A549 (cell line): ENCODE measurements around the gene PRMT7. TPM values are rescaled to one million over a fixed set of nuclear protein-coding genes. Genes with fewer than 3 reads are reported as not detected.

ENCODE experiments used
- ATAC-seq, 2 experiments: fragments of 200-7000 bp in 1 of 2; fragments of >200 bp in 1 of 2; cut with Nextera tagmentation in 1 of 2; cut with Tn5 transposase in 1 of 2; 3 replicates each; pipeline versions ENCODE4 v1.8.0 to v1.9.1; 2018 to 2020; ENCODE audit warnings: mild to moderate bottlenecking in 1 of 2, moderate library complexity in 1 of 2
- CTCF ChIA-PET: fragments of 300-600 bp; sonication (Branson Sonifier 250); formaldehyde crosslinking; extraction: SDS; loops from one replicate; lab custom pipeline; 2021; ENCODE audit warnings: antibody characterized with exemption, inconsistent platforms; lab: Yijun Ruan, JAX
- POLR2A ChIA-PET: fragments of 350-600 bp; formaldehyde crosslinking; extraction: SDS; loops from one replicate; lab custom pipeline; 2021; ENCODE audit warnings: antibody characterized with exemption, inconsistent platforms; lab: Yijun Ruan, JAX
- DNase-seq, 2 experiments: peaks; one replicate each; pipeline versions ENCODE4 v3.0.0 to v3.0.0-alpha.2; 2011 to 2016; ENCODE audit warnings: low read depth in 1 of 2, low spot score in 1 of 2
- FAIRE-seq: peaks from 2 replicates; lab custom pipeline; 2011; peaks lifted over from hg19 to GRCh38; lab: Jason Lieb, UNC
- H3K27ac ChIP-seq, 2 experiments: fragments of >200 bp; sonication (Bioruptor Twin); formaldehyde crosslinking; 3 replicates each; pipeline ENCODE4 v1.5.1; 2016 to 2017
- H3K4me1 ChIP-seq: fragments of >200 bp; sonication (Bioruptor Twin); formaldehyde crosslinking; 3 replicates; pipeline ENCODE4 v1.6.1; 2016
- H3K4me2 ChIP-seq: fragments of >200 bp; sonication (Bioruptor Twin); formaldehyde crosslinking; 3 replicates; pipeline ENCODE4 v1.6.1; 2016
- H3K4me3 ChIP-seq: fragments of >200 bp; sonication (Bioruptor Twin); formaldehyde crosslinking; 3 replicates; pipeline ENCODE4 v1.5.1; 2016
- H3K9me3 ChIP-seq: fragments of >200 bp; sonication (Bioruptor Twin); formaldehyde crosslinking; 3 replicates; pipeline ENCODE4 v1.6.1; 2016
- CBX8 ChIP-seq: fragments of 200-600 bp; sonication (generic); IDR thresholded peaks from 2 replicates; pipeline ENCODE4 v1.6.1; 2016
- EP300 ChIP-seq, 2 experiments: fragments of >200 bp; sonication (Bioruptor Twin); formaldehyde crosslinking; IDR thresholded peaks; 2 replicates in 1 of 2; 3 replicates in 1 of 2; pipeline ENCODE4 v1.6.1; 2016 to 2017
- FOSL2 ChIP-seq, 2 experiments: fragments of 450-650 bp in 1 of 2; fragments of >200 bp in 1 of 2; sonication (Bioruptor Twin) in 1 of 2; formaldehyde crosslinking; IDR thresholded peaks; 2 replicates each; pipeline versions ENCODE4 v1.5.0 to v1.6.1; 2016 to 2020; ENCODE audit warnings: mild to moderate bottlenecking in 1 of 2, moderate library complexity in 1 of 2
- HDAC2 ChIP-seq: fragments of 200-600 bp; sonication (generic); IDR thresholded peaks from 2 replicates; pipeline ENCODE4 v1.6.1; 2016
- HOXB13 ChIP-seq: fragments of 250-450 bp; sonication (Bioruptor Pico); IDR thresholded peaks from 2 replicates; pipeline ENCODE4 v1.5.0; 2020; ENCODE audit warnings: low read depth, mild to moderate bottlenecking, moderate library complexity
- KDM5A ChIP-seq: fragments of 200-600 bp; sonication (generic); IDR thresholded peaks from 2 replicates; pipeline ENCODE4 v1.6.1; 2016; ENCODE audit warnings: antibody characterized with exemption, mild to moderate bottlenecking
- MAZ ChIP-seq: fragments of 150-350 bp; IDR thresholded peaks from 2 replicates; pipeline ENCODE4 v1.6.1; 2014; ENCODE audit warnings: antibody characterized with exemption, low read depth, low read length, borderline replicate concordance
- MYC ChIP-seq: IDR thresholded peaks from 2 replicates; pipeline ENCODE4 v1.6.1; 2012; ENCODE audit warnings: mild to moderate bottlenecking, inconsistent platforms, low read length, improper control_type of control experiment, borderline replicate concordance
- NFE2L2 ChIP-seq: fragments of 150-350 bp; conservative IDR thresholded peaks from 2 replicates; pipeline ENCODE4 v1.6.1; 2014; ENCODE audit warnings: low read length
- NPAS2 ChIP-seq: fragments of 250-450 bp; sonication (Bioruptor Pico); IDR thresholded peaks from 2 replicates; pipeline ENCODE4 v1.8.0; 2022; ENCODE audit warnings: mild to moderate bottlenecking, moderate library complexity, borderline replicate concordance
- RAD21 ChIP-seq, 2 experiments: fragments of >200 bp in 1 of 2; sonication (Bioruptor Twin) in 1 of 2; formaldehyde crosslinking in 1 of 2; IDR thresholded peaks in 1 of 2; conservative IDR thresholded peaks in 1 of 2; 2 replicates in 1 of 2; 3 replicates in 1 of 2; pipeline ENCODE4 v1.6.1; 2012 to 2018; ENCODE audit warnings: inconsistent platforms in 1 of 2
- RARB ChIP-seq: fragments of 250-450 bp; sonication (Bioruptor Pico); IDR thresholded peaks from 2 replicates; pipeline ENCODE4 v1.8.0; 2021; ENCODE audit warnings: mild to moderate bottlenecking, moderate library complexity
- SREBF2 ChIP-seq: fragments of 450-650 bp; IDR thresholded peaks from 2 replicates; pipeline ENCODE4 v1.6.1; 2014; ENCODE audit warnings: mild to moderate bottlenecking, moderate library complexity
- ZFP36 ChIP-seq: fragments of 450-650 bp; IDR thresholded peaks from 2 replicates; pipeline ENCODE4 v1.6.1; 2014; ENCODE audit warnings: borderline replicate concordance; ENCODE audit not compliant: partially characterized antibody
- ZNF302 ChIP-seq: fragments of 250-450 bp; sonication (Bioruptor Pico); IDR thresholded peaks from 2 replicates; pipeline ENCODE4 v1.9.0; 2021; ENCODE audit warnings: inconsistent platforms, mild to moderate bottlenecking, moderate library complexity
- ZSCAN20 ChIP-seq: fragments of 250-450 bp; sonication (Bioruptor Pico); IDR thresholded peaks from 2 replicates; pipeline ENCODE4 v1.8.0; 2022; ENCODE audit warnings: mild to moderate bottlenecking, moderate library complexity
- WGBS: methylation state at CpG from one replicate; pipeline ENCODE4 v1.1.6; 2017; ENCODE audit errors: missing lambda C conversion rate; 5-methylcytosine and 5-hydroxymethylcytosine counted together
- polyA plus RNA-seq, 4 experiments: library from polyadenylated mRNA; depleted of rRNA in 3 of 4; stranded (reverse); fragments of >200 nt; fragmentation: RNase III in 1 of 4; extraction: RNeasy Plus Mini Kit Qiagen cat#74134 plus additional on column Dnase treatment in 1 of 4; gene quantifications; 2 replicates in 3 of 4; 3 replicates in 1 of 4; pipeline ENCODE4 v1.2.3, GENCODE V29; 2011 to 2017
- TF ChIP-seq, protein P1 (sequence below): fragments of 150-350 bp; IDR thresholded peaks from 2 replicates; pipeline ENCODE4 v1.6.1; 2014; ENCODE audit warnings: low read depth, mild to moderate bottlenecking, low read length
- TF ChIP-seq, protein P2 (sequence below): IDR thresholded peaks from 2 replicates; pipeline ENCODE4 v1.6.1; 2012
- TF ChIP-seq, protein P3 (sequence below): IDR thresholded peaks from 2 replicates; pipeline ENCODE4 v1.6.1; 2012
- TF ChIP-seq, protein P4 (sequence below): IDR thresholded peaks from 2 replicates; pipeline ENCODE4 v1.6.1; 2012; ENCODE audit warnings: low read depth, borderline replicate concordance

PRMT7 gene
- polyA plus RNA-seq, 2 of the 4 experiments (the other 2 are of a cell fraction): 37.1 to 44.7 TPM

GRCh38 chr16:68283346-68283745 lies 27.5 kb upstream of the PRMT7 start:
- ChIA-PET CTCF (interaction anchor here (0.8 to 2.9 kb wide), 8 partner anchors 9 to 28 kb away, joined by 3 to 27 read pairs (median 5); partner anchors contain the start of genes PRMT7, SLC7A6 and SLC7A6OS), POLR2A (interaction anchor here (0.8 kb wide), 1 partner anchor 28 kb away, joined by 5 read pairs; the partner anchor contains the start of genes PRMT7 and SLC7A6OS)
- H3K4me3 ChIP-seq: no peak overlapping the region
- DNase-seq (no peak), FAIRE-seq (no peak), ATAC-seq (no peak)
- H3K9me3 ChIP-seq: no peaks in the 10 kb centered on the region
- no peak overlapping the region for H3K27ac ChIP-seq
- TF ChIP-seq, protein P1, sequence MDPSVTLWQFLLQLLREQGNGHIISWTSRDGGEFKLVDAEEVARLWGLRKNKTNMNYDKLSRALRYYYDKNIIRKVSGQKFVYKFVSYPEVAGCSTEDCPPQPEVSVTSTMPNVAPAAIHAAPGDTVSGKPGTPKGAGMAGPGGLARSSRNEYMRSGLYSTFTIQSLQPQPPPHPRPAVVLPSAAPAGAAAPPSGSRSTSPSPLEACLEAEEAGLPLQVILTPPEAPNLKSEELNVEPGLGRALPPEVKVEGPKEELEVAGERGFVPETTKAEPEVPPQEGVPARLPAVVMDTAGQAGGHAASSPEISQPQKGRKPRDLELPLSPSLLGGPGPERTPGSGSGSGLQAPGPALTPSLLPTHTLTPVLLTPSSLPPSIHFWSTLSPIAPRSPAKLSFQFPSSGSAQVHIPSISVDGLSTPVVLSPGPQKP: no peak
- TF ChIP-seq HOXB13 (CRISPR knock-in tag): no peak
- TF ChIP-seq EP300 (IDR thresholded peaks at IDR 0.05): no peak
- TF ChIP-seq FOSL2 (IDR thresholded peaks at IDR 0.05): no peak
- TF ChIP-seq FOSL2 (CRISPR knock-in tag; IDR thresholded peaks at IDR 0.05): no peak
- TF ChIP-seq HDAC2: no peak
- TF ChIP-seq NFE2L2: no peak
- no peak for TF ChIP-seq MAZ
- TF ChIP-seq, protein P2, sequence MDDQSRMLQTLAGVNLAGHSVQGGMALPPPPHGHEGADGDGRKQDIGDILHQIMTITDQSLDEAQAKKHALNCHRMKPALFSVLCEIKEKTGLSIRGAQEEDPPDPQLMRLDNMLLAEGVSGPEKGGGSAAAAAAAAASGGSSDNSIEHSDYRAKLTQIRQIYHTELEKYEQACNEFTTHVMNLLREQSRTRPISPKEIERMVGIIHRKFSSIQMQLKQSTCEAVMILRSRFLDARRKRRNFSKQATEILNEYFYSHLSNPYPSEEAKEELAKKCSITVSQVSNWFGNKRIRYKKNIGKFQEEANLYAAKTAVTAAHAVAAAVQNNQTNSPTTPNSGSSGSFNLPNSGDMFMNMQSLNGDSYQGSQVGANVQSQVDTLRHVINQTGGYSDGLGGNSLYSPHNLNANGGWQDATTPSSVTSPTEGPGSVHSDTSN: no peak
- TF ChIP-seq NPAS2: no peak
- TF ChIP-seq, protein P3, sequence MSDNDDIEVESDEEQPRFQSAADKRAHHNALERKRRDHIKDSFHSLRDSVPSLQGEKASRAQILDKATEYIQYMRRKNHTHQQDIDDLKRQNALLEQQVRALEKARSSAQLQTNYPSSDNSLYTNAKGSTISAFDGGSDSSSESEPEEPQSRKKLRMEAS: no peak
- TF ChIP-seq KDM5A: no peak
- no peak for TF ChIP-seq MYC
- no peak for TF ChIP-seq RARB (CRISPR knock-in tag)
- no peak for TF ChIP-seq CBX8
- TF ChIP-seq ZNF302: no peak
- WGBS: 79% methylated on average over 5 of the region's 5 CpGs
- H3K4me1 ChIP-seq: peaks cover 13% of the 10 kb centered on the region
- H3K4me2 ChIP-seq: no peak overlapping the region

- no peak for FAIRE-seq
- Histone ChIP-seq H3K27ac (no peak overlapping the region), H3K4me3 (no peak overlapping the region), H3K4me2 (no peak overlapping the region), H3K9me3 (no peaks in the 10 kb centered on the region), H3K4me1 (peaks cover 15% of the 10 kb centered on the region)
- CTCF ChIA-PET: interaction anchor here (0.8 to 2.9 kb wide), 9 partner anchors 10 to 27 kb away, joined by 3 to 27 read pairs (median 3); partner anchors contain the start of genes PRMT7, SLC7A6 and SLC7A6OS
- WGBS: 91% methylated on average over 9 of the region's 9 CpGs
- TF ChIP-seq, protein P3: no peak
- TF ChIP-seq, protein P4, sequence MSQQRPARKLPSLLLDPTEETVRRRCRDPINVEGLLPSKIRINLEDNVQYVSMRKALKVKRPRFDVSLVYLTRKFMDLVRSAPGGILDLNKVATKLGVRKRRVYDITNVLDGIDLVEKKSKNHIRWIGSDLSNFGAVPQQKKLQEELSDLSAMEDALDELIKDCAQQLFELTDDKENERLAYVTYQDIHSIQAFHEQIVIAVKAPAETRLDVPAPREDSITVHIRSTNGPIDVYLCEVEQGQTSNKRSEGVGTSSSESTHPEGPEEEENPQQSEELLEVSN: no peak
- TF ChIP-seq RAD21 (conservative IDR thresholded peaks at IDR 0.05 in 1 of 2, IDR thresholded peaks at IDR 0.05 in 1 of 2) (no peak), HDAC2 (no peak), SREBF2 (no peak), ZFP36 (no peak), ZSCAN20 (no peak), FOSL2 (IDR thresholded peaks at IDR 0.05) (no peak), FOSL2 (CRISPR knock-in tag; IDR thresholded peaks at IDR 0.05) (no peak)
- no peak for DNase-seq
- ATAC-seq: no peak
- POLR2A ChIA-PET: interaction anchor here (0.8 kb wide), 1 partner anchor 27 kb away, joined by 5 read pairs; the partner anchor contains the start of genes PRMT7 and SLC7A6OS
Observed at GRCh38 chr16:68283801-68284598, 26.8 kb upstream of the PRMT7 start.
